Ishikawa (cell line): ENCODE results near the gene NCKAP1.
A peak's percentile ranks its signal among the peaks of the same experiment; 100 is the strongest.

Source experiments
- CEBPB ChIP-seq: IDR thresholded peaks from 2 replicates; pipeline ENCODE4 v1.6.1; 2012
- CREB1 ChIP-seq: IDR thresholded peaks from 2 replicates; pipeline ENCODE4 v1.6.1; 2012; ENCODE audit warnings: low read depth
- EGR1 ChIP-seq: IDR thresholded peaks from 2 replicates; pipeline ENCODE4 v1.6.1; 2012
- EP300 ChIP-seq: IDR thresholded peaks from 2 replicates; pipeline ENCODE4 v1.6.1; 2012; ENCODE audit warnings: borderline replicate concordance
- FOXM1 ChIP-seq: IDR thresholded peaks from 2 replicates; pipeline ENCODE4 v1.6.1; 2012; ENCODE audit warnings: low read depth, borderline replicate concordance
- NFIC ChIP-seq: IDR thresholded peaks from 2 replicates; pipeline ENCODE4 v1.6.1; 2012
- RAD21 ChIP-seq: IDR thresholded peaks from 2 replicates; pipeline ENCODE4 v1.6.1; 2012; ENCODE audit warnings: low read depth
- TAF1 ChIP-seq: IDR thresholded peaks from 2 replicates; pipeline ENCODE4 v1.6.1; 2012; ENCODE audit warnings: low read depth, mild to moderate bottlenecking
- TCF12 ChIP-seq: IDR thresholded peaks from 2 replicates; pipeline ENCODE4 v1.6.1; 2012; ENCODE audit warnings: low read depth
- TEAD4 ChIP-seq: IDR thresholded peaks from 2 replicates; pipeline ENCODE4 v1.6.1; 2012
- YY1 ChIP-seq: IDR thresholded peaks from 2 replicates; pipeline ENCODE4 v1.6.1; 2012; ENCODE audit warnings: low read depth
- ZBTB7A ChIP-seq: IDR thresholded peaks from 2 replicates; pipeline ENCODE4 v1.6.1; 2012; ENCODE audit warnings: low read depth
- TF ChIP-seq, protein P1 (sequence below): IDR thresholded peaks from 2 replicates; pipeline ENCODE4 v1.6.1; 2012
- TF ChIP-seq, protein P2 (sequence below): IDR thresholded peaks from 2 replicates; pipeline ENCODE4 v1.6.1; 2012
- TF ChIP-seq, protein P3 (sequence below): IDR thresholded peaks from 2 replicates; pipeline ENCODE4 v1.6.1; 2012; ENCODE audit warnings: low read depth, mild to moderate bottlenecking

Gene NCKAP1

DNA sequence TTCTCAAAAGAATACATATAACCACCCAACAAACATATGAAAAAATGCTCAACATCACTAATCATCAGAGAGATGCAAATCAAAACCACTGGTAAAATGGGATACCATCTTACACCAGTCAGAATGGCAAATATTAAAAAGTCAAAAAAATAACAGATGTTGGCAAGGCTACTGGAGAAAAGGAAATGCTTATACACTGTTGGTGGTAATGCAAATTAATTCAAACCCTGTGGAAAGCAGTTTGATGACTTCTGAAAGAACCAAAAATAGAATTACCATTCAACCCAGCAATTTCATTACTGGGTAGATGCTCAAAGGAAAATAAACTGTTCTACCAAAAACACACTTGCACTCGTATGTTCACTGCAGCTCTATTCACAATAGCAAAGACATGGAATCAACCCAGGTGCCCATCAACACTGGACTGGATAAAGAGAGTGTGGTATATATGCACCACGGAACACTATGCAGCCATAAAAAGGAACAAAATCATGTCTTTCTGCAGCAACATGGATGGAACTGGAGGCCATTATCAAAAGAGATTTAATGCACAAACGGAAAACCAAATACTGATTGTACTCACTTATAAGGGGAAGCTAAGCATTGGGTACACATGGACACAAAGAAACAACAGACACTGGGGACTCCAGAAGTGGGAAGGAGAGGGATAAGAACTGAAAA is 38.8 kb downstream of the NCKAP1 start:
- no peak for TF ChIP-seq TAF1
- TF ChIP-seq TEAD4 = no peak
- TF ChIP-seq CREB1 = no peak
- no peak for TF ChIP-seq NFIC
- no peak for TF ChIP-seq EGR1
- TF ChIP-seq, protein P1, sequence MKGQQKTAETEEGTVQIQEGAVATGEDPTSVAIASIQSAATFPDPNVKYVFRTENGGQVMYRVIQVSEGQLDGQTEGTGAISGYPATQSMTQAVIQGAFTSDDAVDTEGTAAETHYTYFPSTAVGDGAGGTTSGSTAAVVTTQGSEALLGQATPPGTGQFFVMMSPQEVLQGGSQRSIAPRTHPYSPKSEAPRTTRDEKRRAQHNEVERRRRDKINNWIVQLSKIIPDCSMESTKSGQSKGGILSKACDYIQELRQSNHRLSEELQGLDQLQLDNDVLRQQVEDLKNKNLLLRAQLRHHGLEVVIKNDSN = no peak

DNA sequence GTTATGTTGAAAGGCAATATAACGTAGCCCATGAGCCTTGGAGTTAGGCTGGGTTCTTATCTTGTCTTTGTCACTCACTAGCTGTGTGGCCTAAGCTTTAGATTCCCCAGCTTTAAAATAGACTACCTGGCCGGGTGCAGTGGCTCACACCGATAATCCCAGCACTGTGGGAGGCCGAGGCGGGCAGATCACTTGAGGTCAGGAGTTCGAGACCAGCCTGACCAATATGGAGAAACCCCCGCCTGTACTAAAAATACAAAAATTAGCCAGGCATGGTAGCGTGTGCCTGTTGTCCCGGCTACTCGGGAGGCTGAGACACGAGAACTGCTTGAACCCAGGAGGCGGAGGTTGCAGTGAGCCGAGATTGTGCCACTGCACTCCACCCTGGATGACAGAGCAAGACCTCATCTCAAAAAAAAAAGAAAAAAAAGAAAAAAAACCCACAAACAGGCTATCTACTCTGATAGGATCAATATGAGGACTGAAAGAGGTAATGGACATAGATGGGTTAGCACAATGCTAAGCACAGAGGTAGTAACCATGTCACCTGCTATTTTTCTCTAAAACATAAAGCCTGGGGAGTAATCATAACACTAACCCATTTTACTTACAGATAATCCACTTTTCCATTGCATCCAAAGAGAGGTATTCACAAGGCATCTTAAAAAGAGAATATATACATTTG is 43.9 kb downstream of the NCKAP1 start:
- no peak for TF ChIP-seq TAF1
- no peak for TF ChIP-seq YY1
- no peak for TF ChIP-seq CEBPB
- no peak for TF ChIP-seq NFIC
- TF ChIP-seq, protein P1 = no peak
- TF ChIP-seq, protein P2, sequence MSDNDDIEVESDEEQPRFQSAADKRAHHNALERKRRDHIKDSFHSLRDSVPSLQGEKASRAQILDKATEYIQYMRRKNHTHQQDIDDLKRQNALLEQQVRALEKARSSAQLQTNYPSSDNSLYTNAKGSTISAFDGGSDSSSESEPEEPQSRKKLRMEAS = no peak
- no peak for TF ChIP-seq ZBTB7A
- no peak for TF ChIP-seq RAD21
- no peak for TF ChIP-seq TCF12
- TF ChIP-seq EP300 = no peak
- no peak for TF ChIP-seq FOXM1
- TF ChIP-seq, protein P3, sequence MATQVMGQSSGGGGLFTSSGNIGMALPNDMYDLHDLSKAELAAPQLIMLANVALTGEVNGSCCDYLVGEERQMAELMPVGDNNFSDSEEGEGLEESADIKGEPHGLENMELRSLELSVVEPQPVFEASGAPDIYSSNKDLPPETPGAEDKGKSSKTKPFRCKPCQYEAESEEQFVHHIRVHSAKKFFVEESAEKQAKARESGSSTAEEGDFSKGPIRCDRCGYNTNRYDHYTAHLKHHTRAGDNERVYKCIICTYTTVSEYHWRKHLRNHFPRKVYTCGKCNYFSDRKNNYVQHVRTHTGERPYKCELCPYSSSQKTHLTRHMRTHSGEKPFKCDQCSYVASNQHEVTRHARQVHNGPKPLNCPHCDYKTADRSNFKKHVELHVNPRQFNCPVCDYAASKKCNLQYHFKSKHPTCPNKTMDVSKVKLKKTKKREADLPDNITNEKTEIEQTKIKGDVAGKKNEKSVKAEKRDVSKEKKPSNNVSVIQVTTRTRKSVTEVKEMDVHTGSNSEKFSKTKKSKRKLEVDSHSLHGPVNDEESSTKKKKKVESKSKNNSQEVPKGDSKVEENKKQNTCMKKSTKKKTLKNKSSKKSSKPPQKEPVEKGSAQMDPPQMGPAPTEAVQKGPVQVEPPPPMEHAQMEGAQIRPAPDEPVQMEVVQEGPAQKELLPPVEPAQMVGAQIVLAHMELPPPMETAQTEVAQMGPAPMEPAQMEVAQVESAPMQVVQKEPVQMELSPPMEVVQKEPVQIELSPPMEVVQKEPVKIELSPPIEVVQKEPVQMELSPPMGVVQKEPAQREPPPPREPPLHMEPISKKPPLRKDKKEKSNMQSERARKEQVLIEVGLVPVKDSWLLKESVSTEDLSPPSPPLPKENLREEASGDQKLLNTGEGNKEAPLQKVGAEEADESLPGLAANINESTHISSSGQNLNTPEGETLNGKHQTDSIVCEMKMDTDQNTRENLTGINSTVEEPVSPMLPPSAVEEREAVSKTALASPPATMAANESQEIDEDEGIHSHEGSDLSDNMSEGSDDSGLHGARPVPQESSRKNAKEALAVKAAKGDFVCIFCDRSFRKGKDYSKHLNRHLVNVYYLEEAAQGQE = no peak

DNA sequence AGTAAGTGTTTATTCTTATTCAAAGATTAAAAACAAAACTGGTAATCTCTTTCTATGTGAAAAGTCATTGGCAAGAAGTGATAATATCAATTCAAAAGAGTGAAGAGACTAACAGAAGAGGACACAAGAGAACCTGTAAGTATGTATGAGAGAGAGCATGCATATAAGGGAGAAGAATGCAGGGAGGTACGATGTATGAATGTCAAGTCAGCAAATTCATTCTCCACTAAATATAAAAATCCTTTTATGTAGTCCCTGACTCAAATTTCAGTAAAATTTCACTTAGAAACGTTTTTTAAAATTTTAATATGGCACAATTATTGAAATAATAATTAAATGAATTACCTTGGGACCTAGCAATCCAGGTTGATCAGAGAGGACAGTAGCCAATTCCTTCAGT is 55.3 kb downstream of the NCKAP1 start:
- TF ChIP-seq CEBPB (no peak), NFIC (no peak), CREB1 (no peak), TAF1 (no peak), TCF12 (no peak), EGR1 (no peak), YY1 (no peak), FOXM1 (no peak), ZBTB7A (no peak), RAD21 (no peak)
- TF ChIP-seq, protein P1 = no peak
- TF ChIP-seq, protein P2 = no peak

DNA sequence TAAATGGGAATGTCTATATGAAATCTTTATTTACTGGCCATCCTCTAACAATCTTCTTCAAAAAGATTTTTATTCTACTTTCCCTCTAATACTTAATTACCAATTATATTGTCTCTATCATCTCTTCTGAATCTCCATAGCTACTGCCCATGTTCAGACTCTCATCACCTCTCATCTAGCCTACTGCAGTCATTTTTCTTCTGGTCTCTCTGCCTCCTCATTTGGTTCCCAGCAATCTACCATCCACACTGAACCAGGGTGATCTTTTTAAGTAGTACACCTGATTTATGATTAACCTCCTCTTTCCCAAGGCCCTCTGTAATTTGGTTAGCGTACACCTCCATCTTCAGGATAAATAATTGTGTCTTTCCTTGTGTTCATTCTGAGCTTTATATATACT is 57.6 kb downstream of the NCKAP1 start:
- TF ChIP-seq YY1 = no peak
- no peak for TF ChIP-seq CEBPB
- no peak for TF ChIP-seq CREB1
- no peak for TF ChIP-seq RAD21
- no peak for TF ChIP-seq TEAD4
- TF ChIP-seq, protein P2 = no peak
- TF ChIP-seq, protein P1 = no peak
- no peak for TF ChIP-seq NFIC
- no peak for TF ChIP-seq TAF1
- TF ChIP-seq ZBTB7A = no peak
- TF ChIP-seq, protein P3 = no peak

DNA sequence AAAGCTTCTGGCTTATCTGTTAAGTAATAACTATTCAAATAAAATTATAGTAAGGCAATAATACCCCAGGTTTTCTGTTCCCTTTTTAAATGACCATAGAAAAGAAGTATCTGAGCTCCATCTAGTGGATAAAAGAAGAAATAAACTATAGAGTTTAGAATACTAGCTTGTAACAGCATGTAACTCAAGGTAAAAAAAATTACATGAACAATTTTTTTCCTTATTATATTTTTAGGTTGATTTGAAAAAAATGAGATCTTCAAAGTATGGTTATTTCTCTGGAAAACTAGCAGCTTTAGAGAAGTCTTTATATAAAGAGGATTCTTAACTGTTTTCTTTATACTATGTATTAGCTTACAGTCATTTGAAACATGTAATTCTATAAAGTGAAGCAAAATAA is 58.1 kb downstream of the NCKAP1 start:
- TF ChIP-seq TEAD4 (no peak), TAF1 (no peak), TCF12 (no peak), FOXM1 (no peak), RAD21 (peak; percentile 53), CEBPB (no peak)
- TF ChIP-seq, protein P3 = no peak
